Skeletal muscle tissue (tissue), 4 donors: ENCODE results near the gene SMIM30. TPM values are rescaled to one million over a fixed set of nuclear protein-coding genes. Genes with fewer than 3 reads are reported as not detected.

Experiments
- H3K27ac ChIP-seq: one replicate; pipeline ENCODE4 v1.7.0; 2013; ENCODE audit warnings: mild to moderate bottlenecking, low read depth, low read length, inconsistent platforms
- H3K27me3 ChIP-seq, 3 donors: one replicate each; pipeline ENCODE4 v1.7.0; 2013; ENCODE audit warnings: low read length in 3 of 3; ENCODE audit not compliant: control insufficient read depth in 3 of 3, insufficient read depth in 3 of 3
- H3K36me3 ChIP-seq, 3 donors: one replicate each; pipeline ENCODE4 v1.7.0; 2013; ENCODE audit warnings: low read length in 3 of 3; ENCODE audit not compliant: control insufficient read depth in 3 of 3, insufficient read depth in 3 of 3
- H3K4me1 ChIP-seq, 3 donors: one replicate each; pipeline ENCODE4 v1.7.0; 2013; ENCODE audit warnings: low read length in 3 of 3, mild to moderate bottlenecking in 3 of 3; ENCODE audit not compliant: control insufficient read depth in 3 of 3, insufficient read depth in 3 of 3
- H3K4me3 ChIP-seq, 3 donors: one replicate each; pipeline ENCODE4 v1.7.0; 2013; ENCODE audit warnings: low read length in 3 of 3
- H3K9ac ChIP-seq, 3 donors: one replicate each; pipeline ENCODE4 v1.7.0; 2013; ENCODE audit warnings: low read length in 3 of 3, mild to moderate bottlenecking in 3 of 3, moderate library complexity in 2 of 3, low read depth in 1 of 3
- H3K9me3 ChIP-seq, 3 donors: one replicate each; pipeline ENCODE4 v1.7.0; 2013; ENCODE audit warnings: low read length in 3 of 3; ENCODE audit not compliant: control insufficient read depth in 3 of 3
- total RNA-seq: library from RNA; depleted of rRNA; stranded (reverse); fragments of >200 nt; gene quantifications from one replicate; pipeline ENCODE4 v1.2.3, GENCODE V29; 2014
- donor health status: Osteomylitis.

SMIM30 gene
- total RNA-seq, 1 donor from 2014 or later: 38.6 TPM

DNA sequence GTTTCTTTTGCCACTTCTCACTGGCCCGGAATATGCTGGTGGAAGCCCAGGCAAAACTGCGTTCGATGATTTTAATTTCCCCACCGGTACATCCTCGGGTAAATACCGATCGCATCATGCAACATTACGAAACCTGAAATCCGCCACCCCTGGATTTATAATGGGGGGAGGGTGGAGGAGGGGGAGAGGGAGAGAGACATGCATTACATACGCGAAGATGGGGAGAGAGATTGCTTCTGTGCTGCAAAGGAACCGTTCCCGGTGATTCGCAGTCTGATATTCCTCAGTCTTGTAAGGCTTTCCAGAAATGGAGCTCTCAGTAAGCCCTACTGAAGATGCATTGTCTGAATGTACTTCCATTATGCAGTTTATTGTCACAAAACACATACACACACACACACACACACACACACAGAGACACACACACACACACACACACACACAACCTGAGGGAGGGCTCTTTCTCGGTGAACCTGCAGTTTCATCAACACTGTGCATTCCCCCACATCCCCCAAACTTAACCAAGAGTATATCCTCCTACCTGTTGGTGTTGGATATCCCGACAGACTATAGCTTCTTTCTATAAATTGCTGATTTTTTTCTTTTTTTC lies 32.5 kb downstream of the SMIM30 start:
- Histone ChIP-seq H3K27ac (no peak overlapping the region), H3K4me1 (peaks cover 4 to 8% (median 7%) of the 10 kb centered on the region in 3 donors), H3K27me3 (peaks cover 3 to 17% (median 14%) of the 10 kb centered on the region in 3 donors), H3K36me3 (no peaks in the 10 kb centered on the region), H3K9me3 (no peaks in the 10 kb centered on the region), H3K4me3 (peak overlapping the region; percentile 52 to 57 (median 57)), H3K9ac (peak overlapping the region in 1 of 3 donors; percentile 14)

GRCh38 chr7:113084496-113085172 lies 33.7 kb downstream of the SMIM30 start:
- Histone ChIP-seq H3K4me3 (no peak overlapping the region), H3K9me3 (no peaks in the 10 kb centered on the region), H3K4me1 (peaks cover 4 to 8% (median 7%) of the 10 kb centered on the region in 3 donors), H3K9ac (no peak overlapping the region), H3K27ac (no peak overlapping the region), H3K27me3 (peaks cover 3 to 17% (median 14%) of the 10 kb centered on the region in 3 donors), H3K36me3 (no peaks in the 10 kb centered on the region)

GRCh38 chr7:113083816-113084495 lies 34.4 kb downstream of the SMIM30 start:
- H3K9ac ChIP-seq: no peak overlapping the region
- no peaks in the 10 kb centered on the region for H3K36me3 ChIP-seq
- H3K27ac ChIP-seq: no peak overlapping the region
- H3K4me1 ChIP-seq: peaks cover 4 to 8% (median 7%) of the 10 kb centered on the region in 3 donors
- H3K27me3 ChIP-seq: peaks cover 3 to 17% (median 14%) of the 10 kb centered on the region in 3 donors
- no peaks in the 10 kb centered on the region for H3K9me3 ChIP-seq
- H3K4me3 ChIP-seq: no peak overlapping the region

- Histone ChIP-seq H3K9me3 (no peaks in the 10 kb centered on the region), H3K36me3 (no peaks in the 10 kb centered on the region), H3K4me1 (peaks cover 4 to 8% (median 7%) of the 10 kb centered on the region in 3 donors), H3K27ac (no peak overlapping the region), H3K4me3 (no peak overlapping the region), H3K27me3 (peaks cover 3 to 17% (median 14%) of the 10 kb centered on the region in 3 donors), H3K9ac (no peak overlapping the region)
These were observed 35.1 kb downstream of the SMIM30 start for GRCh38 chr7:113083132-113083815.

DNA sequence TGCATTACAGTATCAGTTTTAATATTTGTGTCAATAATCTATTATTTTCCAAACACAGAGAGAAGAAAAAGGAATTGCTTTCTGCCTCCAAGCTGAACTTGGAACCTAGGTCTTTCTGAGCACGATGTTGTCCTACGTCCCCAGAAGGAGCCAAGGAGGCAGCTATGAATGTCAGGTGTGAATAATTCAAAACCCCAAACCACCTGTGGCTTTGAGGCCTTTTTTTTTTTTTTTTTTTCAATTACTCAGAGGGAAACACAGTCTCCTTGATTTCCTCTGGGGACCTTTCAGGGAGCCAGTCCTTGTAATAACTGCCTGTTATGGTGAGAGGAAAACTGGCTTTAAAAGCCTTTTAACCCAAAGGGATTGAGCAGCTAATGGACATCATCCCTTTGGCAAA lies 40.0 kb downstream of the SMIM30 start:
- H3K4me3 ChIP-seq: no peak overlapping the region
- H3K27me3 ChIP-seq: no peaks in the 10 kb centered on the region
- no peak overlapping the region for H3K9ac ChIP-seq
- H3K9me3 ChIP-seq: no peaks in the 10 kb centered on the region
- no peaks in the 10 kb centered on the region for H3K36me3 ChIP-seq
- H3K27ac ChIP-seq: no peak overlapping the region
- H3K4me1 ChIP-seq: no peaks in the 10 kb centered on the region

DNA sequence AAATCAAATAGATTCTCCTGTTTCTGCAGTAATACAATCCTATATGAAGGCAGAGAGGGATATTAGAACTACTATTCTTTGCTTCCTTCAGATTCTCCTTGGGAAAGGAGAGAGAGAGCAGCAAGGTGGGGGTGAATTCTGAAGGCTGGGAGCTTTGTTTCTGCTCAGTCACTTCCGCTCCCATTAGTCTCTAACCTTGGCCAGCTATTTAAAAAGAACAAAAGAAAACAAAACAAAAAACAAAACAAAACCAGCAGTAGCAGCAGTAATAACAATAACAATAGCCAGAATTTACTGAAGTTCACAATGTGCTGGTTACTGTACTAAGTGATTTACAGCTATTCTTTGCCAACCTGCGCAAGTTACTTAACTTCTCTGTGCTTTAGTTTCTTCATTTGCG lies 41.7 kb downstream of the SMIM30 start:
- no peaks in the 10 kb centered on the region for H3K27me3 ChIP-seq
- H3K4me1 ChIP-seq: no peaks in the 10 kb centered on the region
- no peaks in the 10 kb centered on the region for H3K9me3 ChIP-seq
- H3K36me3 ChIP-seq: no peaks in the 10 kb centered on the region
- no peak overlapping the region for H3K27ac ChIP-seq
- no peak overlapping the region for H3K4me3 ChIP-seq
- no peak overlapping the region for H3K9ac ChIP-seq

- H3K27ac ChIP-seq: no peak overlapping the region
- H3K4me3 ChIP-seq: no peak overlapping the region
- no peak overlapping the region for H3K9ac ChIP-seq
- H3K36me3 ChIP-seq: no peaks in the 10 kb centered on the region
- H3K4me1 ChIP-seq: no peaks in the 10 kb centered on the region
- no peaks in the 10 kb centered on the region for H3K27me3 ChIP-seq
- no peaks in the 10 kb centered on the region for H3K9me3 ChIP-seq
These were observed 46.9 kb downstream of the SMIM30 start for GRCh38 chr7:113071465-113071864.

Other genes starting within 250 kb of the SMIM30 start
- 1.0 TPM for gene GPR85, start 31.7 kb downstream of the SMIM30 start, total RNA-seq